ENCODE data around the gene CCDC127. TPM values are rescaled to one million over a fixed set of nuclear protein-coding genes. Genes with fewer than 3 reads are reported as not detected.

Gene CCDC127
- total RNA-seq, 1 donor from 2014 or later = 9.0 TPM

DNA sequence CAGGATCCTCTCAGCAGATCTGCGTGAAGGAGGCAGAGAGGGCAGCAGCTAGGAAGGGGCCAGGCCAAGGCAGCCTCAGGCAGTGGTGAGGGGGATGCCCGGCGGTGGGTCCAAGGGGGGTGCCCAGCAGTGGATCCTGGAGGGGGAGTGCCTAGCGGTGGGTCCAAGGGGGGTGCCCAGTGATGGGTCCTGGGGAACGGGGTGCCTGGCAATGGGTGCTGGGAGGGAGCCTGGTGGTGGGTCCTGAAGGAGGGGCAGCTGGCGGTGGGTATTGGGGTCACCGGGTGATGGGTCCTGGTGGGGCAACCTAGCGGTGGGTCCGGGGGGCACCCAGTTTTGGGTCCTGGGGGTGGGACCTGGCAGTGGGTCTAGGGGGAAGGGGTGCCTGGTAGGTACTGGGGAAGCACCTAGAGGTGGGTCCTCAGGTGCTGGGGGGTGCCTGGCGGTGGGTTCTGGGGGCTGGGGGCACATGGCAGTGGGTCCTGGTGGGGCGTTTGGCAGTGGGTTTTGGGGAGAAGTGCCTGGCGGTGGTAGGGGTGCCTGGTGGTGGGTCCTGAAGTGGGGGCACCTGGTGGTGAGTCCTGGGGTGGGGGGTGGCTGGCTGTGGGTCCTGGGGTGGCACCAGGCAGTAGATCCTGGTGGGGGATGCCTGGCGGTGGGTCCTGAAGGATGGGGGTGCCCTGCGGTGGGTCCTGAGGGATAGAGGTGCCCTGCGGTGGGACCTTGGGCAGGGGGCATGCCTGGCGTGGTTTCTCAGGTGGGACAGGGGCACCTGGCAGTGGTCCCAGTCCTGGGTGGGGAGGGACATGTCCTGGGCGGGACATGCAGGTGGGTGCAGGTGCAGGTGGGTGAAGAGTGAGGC, 24.8 kb downstream of the CCDC127 start:
- peak; percentile 51 for DNase-seq (ENCODE audit: low spot score)
- intact Hi-C loops (cut with DNase I) = no loop called here
- no peak for ATAC-seq

DNA sequence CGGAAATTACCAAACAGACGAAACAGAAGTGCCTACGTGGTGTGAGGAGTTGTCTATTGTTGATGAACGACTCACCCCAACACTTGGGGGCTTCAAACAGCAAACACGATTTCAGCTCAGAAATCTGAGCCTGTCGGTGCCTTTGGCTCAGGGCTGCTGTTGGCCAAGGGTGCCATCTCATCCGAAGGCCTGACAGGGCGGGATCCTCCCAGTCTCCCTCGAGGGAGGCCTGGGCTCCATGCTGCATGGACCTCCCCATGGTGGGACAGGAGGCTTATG, 25.3 kb downstream of the CCDC127 start:
- DNase-seq (ENCODE audit: low spot score) (no peak), ATAC-seq (no peak)
- intact Hi-C loops (cut with DNase I) = no loop called here

DNA sequence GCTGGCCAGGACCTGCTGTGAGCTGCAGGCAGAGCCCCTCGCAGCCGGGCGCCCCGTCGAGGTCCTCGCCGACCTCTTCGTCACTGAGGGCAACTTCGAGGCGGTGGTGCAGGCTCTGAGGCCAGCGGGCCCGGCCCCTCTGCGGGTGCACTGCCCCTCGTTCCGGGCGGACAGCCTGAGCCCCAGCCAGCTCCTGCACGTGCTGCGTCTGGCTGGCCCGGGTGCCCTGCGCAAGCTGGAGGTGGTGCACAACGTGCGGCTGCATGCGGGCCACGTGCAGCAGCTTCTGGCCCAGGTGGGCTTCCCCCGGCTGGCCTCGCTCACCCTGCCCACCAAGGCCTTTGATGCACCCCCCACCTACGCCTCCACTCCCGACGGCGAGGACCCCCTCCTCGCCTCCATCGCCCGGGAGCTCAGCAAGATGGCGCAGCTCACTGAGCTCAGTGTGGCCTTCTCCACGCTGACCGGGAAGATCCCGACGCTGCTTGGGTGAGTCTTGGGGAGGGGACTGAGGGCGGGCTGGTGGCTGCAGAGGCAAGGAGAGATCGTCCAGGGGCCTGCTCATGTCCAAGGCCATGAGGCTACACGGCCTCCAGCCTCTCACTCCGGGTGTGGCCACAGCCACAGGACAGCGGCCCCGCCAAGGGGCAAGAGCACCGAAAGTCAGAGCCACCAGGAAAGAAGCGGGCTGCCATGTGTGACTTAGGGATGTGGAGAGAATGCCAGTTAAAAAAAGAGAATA, 25.8 kb downstream of the CCDC127 start:
- peak; percentile 45 for DNase-seq (ENCODE audit: low spot score)
- intact Hi-C loops (cut with DNase I) = no loop called here
- no peak for ATAC-seq

GRCh38 chr5:191036-191948, 26.7 kb downstream of the CCDC127 start, which contains the start of gene LRRC14B:
Gene LRRC14B (plus strand): TSS chr5:191495. CDS start chr5:191539, 44 bp downstream.
- DNase-seq (ENCODE audit: low spot score) = peak; percentile 49
- intact Hi-C loops (cut with DNase I) = no loop called here
- ATAC-seq = no peak

GRCh38 chr5:190366-191035, 27.5 kb downstream of the CCDC127 start:
- DNase-seq (ENCODE audit: low spot score) (peak; percentile 50), ATAC-seq (no peak)
- intact Hi-C loops (cut with DNase I) = no loop called here

- ATAC-seq = no peak
Measured at GRCh38 chr5:189976-190365, 28.0 kb downstream of the CCDC127 start.

GRCh38 chr5:189486-189885, 28.5 kb downstream of the CCDC127 start:
- intact Hi-C loops (cut with DNase I) = no loop called here
- ATAC-seq (no peak), DNase-seq (ENCODE audit: low spot score) (peak; percentile 31)

More at GRCh38 chr5:189976-190365, 28.0 kb downstream of the CCDC127 start:
- intact Hi-C loops (cut with DNase I) = no loop called here
- DNase-seq (ENCODE audit: low spot score) = peak; percentile 46

- DNase-seq (ENCODE audit: low spot score) (peak; percentile 90), ATAC-seq (peak; percentile 91)
- intact Hi-C loops (cut with DNase I) = no loop called here
Measured at GRCh38 chr5:188488-189481, 29.2 kb downstream of the CCDC127 start.

DNA sequence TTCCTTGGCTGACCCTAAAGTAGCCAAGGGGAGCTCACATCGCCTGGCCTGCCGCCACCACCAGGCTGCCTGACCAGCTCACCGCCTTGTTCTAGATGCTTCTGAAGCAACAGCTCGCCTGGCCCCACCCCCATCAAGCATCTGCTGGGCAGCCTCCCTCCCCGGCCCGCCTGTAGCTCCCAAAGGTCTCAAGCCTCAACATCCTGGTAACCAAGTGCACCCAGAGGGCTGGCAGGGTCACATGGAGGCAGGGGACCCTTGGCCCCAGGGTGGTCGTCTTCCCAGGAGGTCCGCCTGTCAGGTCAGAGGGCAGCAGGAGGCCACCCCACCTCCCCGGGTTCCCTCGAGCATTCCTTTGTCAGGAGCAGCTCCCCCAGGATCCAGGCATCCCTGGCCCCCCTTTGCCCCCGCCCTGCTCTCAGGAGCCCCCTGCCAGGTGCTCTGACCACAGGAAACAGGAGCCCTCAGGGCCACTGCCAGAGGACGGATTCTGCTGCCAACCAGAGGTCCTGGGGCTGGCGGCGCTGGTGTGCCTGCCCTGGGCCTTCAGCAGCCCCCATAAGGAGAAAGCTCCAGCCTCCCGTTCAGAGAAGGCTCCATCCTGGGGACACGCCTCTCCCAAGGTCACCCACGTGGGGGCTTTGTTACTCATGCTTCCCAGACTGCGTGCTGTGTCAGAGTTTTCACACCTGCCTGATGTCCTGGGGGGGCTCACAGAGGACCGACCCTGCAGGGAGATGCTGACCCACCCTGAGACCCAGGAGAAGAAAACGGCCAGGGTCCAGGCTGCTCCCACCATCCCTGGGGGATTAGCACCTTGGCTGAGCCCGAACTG, 30.1 kb downstream of the CCDC127 start:
- DNase-seq (ENCODE audit: low spot score) (peak; percentile 56), ATAC-seq (no peak)
- intact Hi-C loops (cut with DNase I) = no loop called here

DNA sequence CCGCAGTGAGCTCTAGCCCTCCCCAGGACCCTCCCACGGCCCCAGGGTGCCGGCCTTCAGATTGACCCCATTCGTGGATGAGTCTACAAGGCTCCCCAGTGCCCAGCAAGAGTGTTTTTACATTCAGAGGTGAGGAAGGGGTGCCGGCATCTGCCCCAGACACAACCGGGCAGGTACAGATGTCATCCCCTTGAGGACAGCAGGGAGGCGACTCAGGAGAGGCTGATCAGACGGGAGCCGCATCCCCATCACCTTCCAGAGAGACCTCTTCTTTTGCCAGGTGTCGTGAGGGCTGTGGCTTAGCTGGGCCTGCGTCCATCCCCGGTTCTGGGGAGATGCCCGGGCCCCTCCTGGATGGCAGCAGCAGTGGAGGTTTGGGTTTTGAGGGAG, 30.9 kb downstream of the CCDC127 start:
- intact Hi-C loops (cut with DNase I) = no loop called here
- ATAC-seq = no peak
- peak; percentile 26 for DNase-seq (ENCODE audit: low spot score)

GRCh38 chr5:186091-187041, 31.6 kb downstream of the CCDC127 start:
- no peak for DNase-seq (ENCODE audit: low spot score)
- intact Hi-C loops (cut with DNase I) = no loop called here

DNA sequence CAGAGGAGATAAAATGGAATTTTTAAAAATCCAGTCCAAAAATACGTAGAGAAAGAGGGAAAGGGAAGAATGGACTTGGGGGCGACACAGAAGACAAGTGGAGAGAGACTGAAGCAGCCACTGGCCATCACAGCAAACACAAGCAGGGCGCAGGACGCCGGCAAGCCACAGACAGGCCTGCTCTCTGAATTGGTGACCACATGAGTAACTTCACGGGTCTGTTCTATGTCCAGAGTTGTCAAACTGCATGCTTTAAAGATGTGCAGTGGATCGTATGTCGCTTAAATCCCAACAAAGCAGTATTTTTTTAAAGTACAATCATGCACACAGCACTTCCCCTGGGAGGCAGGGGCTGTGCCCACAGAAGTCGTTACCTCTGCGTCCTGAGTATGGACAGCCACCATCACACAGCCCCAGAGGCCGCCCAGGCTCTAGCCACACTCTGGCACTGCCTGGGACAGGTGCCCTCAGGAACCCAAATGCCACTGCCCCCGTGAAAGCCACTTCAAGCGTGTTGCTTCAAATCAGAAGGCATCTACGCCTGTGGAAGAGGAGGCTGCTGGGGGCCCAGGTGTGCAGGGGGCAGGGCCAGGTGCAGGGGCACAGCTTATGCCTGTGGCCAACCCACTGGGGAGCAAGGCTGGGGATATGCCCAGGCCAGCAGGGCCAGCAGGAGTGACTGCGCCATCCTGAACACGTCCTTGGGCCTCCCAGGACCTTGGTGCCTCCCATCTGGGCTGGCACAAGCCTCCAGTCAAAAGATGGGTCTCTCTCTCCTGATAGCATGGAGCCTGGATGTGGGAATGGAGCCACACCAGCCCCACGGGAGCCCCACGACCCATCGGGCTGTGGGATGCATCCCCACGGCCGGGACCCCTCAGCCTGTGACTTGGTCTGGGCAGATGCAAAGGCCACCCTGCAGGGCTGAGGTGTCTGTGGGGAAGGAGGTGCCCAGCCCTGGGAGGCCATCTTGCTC, 32.6 kb downstream of the CCDC127 start:
- DNase-seq (ENCODE audit: low spot score) (no peak), ATAC-seq (no peak)
- intact Hi-C loops (cut with DNase I) = no loop called here

More at GRCh38 chr5:186091-187041, 31.6 kb downstream of the CCDC127 start:
- no peak for ATAC-seq

DNA sequence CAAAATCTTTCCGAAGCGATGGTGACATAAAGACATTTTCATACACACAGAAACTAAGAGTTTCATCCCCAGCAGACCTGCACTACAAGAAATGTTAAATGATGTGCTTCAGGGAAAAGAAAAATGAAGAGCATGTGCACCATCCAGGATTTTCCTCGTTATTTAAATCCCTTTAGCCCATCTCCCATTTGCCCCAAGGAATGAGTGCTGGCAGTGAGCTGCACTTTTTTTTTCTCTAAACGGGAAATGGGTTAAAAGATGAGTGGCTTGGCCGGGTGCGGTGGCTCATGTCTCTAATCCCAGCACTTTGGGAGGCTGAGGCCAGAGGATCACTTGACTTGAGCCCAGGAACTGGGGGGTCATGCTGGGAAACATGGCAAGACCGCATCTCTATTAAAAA, 33.5 kb downstream of the CCDC127 start:
- ATAC-seq (no peak), DNase-seq (ENCODE audit: low spot score) (no peak)
- intact Hi-C loops (cut with DNase I) = no loop called here

- intact Hi-C loops (cut with DNase I) = no loop called here
- ATAC-seq (no peak), DNase-seq (ENCODE audit: low spot score) (no peak)
Measured at GRCh38 chr5:182126-182525, 35.8 kb downstream of the CCDC127 start.

DNA sequence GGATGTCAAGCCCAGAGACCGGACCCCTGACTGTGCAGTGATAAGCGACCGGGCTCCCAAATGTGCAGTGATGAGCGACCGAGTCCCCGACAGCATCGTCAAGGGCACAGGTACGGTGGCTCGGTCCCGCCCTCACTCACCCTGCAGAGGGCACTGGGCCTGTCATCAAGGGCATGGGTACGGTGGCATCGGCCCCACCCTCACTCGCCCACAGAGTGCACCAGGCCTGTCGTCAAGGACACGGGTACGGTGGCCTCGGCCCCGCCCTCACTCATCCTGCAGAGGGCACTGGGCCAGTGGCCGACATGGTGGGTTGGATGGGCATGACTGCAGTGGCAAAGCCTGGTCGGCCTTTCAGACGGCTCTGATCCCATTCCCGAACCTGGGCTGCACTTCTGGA, 36.4 kb downstream of the CCDC127 start:
- ATAC-seq = no peak
- DNase-seq (ENCODE audit: low spot score) = no peak
- intact Hi-C loops (cut with DNase I) = no loop called here
